ENCODE results near the gene FBXO3. TPM values are rescaled to one million over a fixed set of nuclear protein-coding genes. Genes with fewer than 3 reads are reported as not detected.

FBXO3 gene
- total RNA-seq, 4 donors from 2014 or later = 23.0 to 55.8 (median 30.8) TPM

DNA sequence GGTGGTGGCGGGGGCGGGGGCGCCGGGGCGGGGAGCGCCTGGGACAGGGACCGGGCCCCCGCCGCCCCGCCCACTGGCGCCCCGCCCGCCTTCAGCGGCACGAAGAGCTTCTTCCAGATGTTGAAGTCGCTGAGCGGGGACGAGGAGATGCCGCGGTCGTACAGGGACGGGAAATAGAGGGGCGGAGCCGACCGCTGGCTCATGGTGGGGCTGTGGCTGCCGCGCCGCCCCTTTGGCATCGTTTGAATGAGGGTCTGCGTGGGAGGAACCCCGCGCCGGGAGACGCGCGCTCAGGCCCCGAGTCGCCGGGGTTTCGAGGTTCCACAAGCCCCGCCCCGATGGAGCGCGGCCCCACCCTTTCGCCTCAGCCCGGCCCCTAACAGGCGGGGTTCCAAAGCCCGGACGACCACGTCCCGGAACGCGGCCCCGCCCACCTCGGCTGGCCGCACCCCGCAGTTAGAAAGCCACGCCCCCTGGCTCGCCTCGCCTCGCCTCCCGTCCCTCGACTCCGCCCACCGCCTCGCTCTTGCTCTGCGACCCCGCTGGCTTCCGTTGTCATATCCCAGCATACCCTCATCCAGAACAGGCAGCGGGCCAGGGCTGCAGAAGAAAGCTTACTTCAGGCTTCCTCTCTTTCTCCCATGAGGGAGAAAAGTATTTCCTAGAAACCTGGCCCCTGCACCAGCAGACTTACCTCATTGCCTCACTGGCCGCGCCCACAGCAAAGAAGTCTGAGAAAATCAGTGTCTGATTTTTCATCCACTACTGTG, 73.6 kb downstream of the FBXO3 start, which contains the start of gene C11orf91:
TSS of gene C11orf91 (minus strand) at position 325 of the 770 bp plus-strand sequence. CDS start at position 239, 86 bp downstream.
- TF ChIP-seq CTCF (IDR thresholded peaks at IDR 0.05) = no peak
- ATAC-seq (ENCODE audit: low FRiP score) (peak; percentile 88), DNase-seq (ENCODE audit: low spot score) (peak; percentile 86)

- DNase-seq (ENCODE audit: low spot score) (no peak), ATAC-seq (ENCODE audit: low FRiP score) (no peak)
- TF ChIP-seq CTCF (IDR thresholded peaks at IDR 0.05) = no peak
These were observed 74.2 kb downstream of the FBXO3 start for GRCh38 chr11:33700063-33700501.

- no peak for TF ChIP-seq CTCF (IDR thresholded peaks at IDR 0.05)
- ATAC-seq (ENCODE audit: low FRiP score) (no peak), DNase-seq (ENCODE audit: low spot score) (no peak)
These were observed 74.7 kb downstream of the FBXO3 start for GRCh38 chr11:33699515-33700062.

GRCh38 chr11:33698921-33699320, 75.4 kb downstream of the FBXO3 start:
- no peak for ATAC-seq (ENCODE audit: low FRiP score)
- TF ChIP-seq CTCF (IDR thresholded peaks at IDR 0.05) = no peak
- DNase-seq (ENCODE audit: low spot score) = no peak

GRCh38 chr11:33697997-33698396, 76.3 kb downstream of the FBXO3 start:
- DNase-seq (ENCODE audit: low spot score) = no peak
- no peak for TF ChIP-seq CTCF (IDR thresholded peaks at IDR 0.05)

GRCh38 chr11:33696931-33697638, 77.2 kb downstream of the FBXO3 start:
- no peak for ATAC-seq (ENCODE audit: low FRiP score)
- no peak for TF ChIP-seq CTCF (IDR thresholded peaks at IDR 0.05)
- no peak for DNase-seq (ENCODE audit: low spot score)

More at GRCh38 chr11:33697997-33698396, 76.3 kb downstream of the FBXO3 start:
- ATAC-seq (ENCODE audit: low FRiP score) = no peak
